ENCODE measurements around the gene PRKG1.

PRKG1 gene

DNA sequence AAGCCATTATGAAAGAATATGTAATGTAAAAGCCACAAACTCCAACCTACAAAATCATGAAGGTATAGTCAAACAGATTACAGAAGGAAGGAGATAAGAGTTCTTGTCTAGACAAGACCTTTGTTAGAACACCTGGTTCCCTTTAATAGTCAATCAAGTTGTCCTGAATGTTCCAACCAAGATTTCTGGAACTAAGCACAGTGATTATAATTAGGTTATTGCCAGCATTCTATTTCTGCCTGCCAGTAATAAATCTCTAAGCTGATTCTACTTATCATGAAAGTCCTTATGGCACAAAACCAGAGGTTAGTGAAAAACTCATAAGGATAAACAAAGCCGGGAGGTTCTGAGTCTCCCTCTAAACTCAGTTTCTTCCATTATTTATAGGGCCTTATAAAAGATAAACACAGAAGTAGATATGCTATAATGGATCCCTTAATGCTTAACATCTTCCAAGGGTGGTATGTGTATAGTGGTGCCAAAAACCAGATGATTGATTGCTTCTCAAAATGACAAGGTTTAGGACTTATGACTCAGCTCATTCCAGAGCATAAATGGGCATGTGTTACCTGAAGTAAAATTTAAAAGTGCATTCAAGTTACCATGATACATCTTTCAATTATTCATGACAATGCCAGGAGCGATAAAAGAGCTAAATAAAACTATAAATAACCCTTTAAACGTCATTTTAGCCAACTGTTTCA, 387.9 kb downstream of the PRKG1 start:
- DNase-seq = no peak

- DNase-seq = no peak
Measured at GRCh38 chr10:51468424-51468823, 394.1 kb downstream of the PRKG1 start.

DNA sequence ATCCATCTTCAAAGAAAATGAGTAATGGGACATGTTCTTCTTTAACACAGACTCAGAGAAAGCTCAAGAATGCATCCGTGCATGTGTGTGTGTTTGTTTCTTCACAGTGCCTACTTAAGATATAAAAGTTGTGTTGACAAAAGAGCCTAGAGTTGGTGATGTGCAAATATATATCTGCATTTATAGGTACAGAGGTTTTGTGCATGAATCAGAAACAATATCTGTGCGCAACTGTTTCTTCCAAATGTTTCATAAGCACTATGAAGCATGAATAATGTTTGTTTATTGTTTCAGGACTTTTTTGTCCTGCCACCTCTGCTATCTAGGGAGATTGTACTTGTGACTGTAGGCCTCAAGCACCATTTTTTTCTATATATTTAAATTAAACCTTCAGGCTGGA, 395.4 kb downstream of the PRKG1 start:
- DNase-seq = no peak

- no peak for DNase-seq
Measured at GRCh38 chr10:51471271-51471670, 397.0 kb downstream of the PRKG1 start.

DNA sequence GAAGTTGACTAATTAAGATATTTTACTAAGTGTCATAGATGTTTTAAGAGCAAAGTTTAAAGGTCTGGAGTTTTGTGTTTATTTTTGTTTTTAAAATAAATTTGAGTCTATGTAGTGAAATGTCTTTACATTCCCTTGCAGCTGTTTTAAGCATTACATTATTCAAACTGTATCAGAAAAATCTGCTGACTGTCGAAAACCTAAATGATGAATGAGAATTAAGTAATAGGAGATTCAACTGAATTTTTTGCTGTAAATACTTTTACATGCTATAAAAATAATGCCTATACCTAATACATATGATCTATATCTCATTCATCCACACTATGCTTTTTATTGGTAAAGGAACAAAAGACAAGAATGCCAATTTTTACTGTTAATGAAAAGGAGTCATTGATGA, 397.9 kb downstream of the PRKG1 start:
- no peak for DNase-seq

DNA sequence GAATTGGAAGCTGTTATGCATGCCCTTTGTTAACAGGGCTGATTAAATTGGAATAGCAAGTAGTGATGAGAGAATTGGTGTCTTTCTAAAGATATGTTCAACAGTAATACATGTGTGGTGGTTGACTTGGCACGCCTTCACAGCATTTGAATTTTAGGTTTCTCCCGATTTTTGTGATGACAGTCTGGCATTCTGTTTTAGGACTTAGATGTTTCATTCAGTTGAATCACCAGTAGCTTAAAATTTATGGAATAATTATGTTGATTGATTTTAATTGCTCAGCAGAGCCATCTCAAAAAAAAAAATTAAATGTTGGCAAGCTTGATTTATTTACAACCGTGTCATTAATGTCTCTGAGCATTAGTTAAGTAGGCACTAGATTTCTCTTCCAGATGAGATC, 405.4 kb downstream of the PRKG1 start:
- no peak for DNase-seq

DNA sequence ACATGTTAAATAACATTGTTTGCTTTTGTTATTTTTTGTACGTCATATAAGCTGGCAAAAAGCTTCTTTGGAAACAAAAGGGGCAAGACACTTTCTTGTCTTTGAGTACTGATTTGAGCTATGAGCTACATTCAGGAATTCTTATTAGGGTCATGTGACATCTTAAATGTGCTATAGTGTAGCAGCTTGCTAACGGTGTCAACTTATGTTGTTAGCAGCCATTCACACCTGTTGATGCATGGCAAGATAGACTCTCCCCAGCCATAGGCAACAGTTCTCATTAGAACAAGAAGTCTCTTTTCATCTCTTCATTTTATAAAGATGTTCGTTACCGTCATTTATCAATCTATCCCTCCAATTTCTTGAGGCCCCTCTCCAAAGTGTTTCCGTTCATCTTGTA, 411.4 kb downstream of the PRKG1 start:
- no peak for DNase-seq

DNA sequence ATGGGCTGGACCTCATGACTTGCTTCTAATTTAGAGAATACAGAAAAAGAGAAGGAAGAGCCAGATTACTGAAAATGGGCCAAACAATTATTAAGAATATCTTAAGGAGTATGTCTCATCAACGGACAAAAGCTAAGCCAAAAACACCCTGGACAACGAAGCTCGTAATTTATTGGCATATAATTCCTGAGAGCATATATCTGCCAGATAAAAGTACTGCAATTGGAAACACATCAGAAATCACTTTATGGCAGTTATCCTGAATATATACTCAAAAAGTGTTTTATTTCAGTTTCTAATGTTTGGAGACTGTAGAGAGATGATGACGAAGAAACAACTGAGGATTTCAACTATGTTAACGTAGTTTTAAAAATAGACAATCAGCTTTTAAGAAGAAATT, 413.3 kb downstream of the PRKG1 start:
- DNase-seq = no peak

DNA sequence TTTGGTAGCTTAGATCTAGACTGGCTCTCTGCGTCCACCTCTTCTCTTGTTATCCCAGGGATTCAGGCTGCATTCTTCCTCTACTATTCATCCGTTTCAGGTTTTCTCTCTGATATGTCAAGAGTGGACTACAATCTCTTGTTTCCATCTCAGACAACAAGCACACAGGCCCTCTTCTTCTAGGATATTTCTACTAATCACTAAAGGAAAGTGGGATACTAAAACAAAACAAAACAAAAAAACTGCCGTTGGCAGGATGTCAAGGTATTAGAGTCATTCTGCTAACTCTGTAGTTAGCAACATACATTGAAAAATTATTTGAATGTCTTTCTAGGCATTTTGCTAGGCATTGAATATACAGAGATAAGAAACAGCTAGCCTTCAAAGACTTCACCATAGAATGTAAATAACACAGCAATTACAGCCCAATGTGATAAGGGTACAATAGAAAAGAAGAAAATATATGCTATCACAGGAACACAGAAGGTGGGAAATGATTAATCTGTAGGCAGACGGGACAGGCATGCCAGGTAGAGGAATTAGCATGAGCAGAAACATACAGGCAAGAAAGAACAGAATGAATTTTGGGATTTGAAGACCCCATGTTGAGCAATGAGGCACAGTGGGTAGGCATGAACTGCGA, 414.6 kb downstream of the PRKG1 start:
- DNase-seq = no peak

- no peak for DNase-seq
Measured at GRCh38 chr10:51498424-51498823, 424.1 kb downstream of the PRKG1 start.

- DNase-seq = no peak
Measured at GRCh38 chr10:51501396-51501795, 427.1 kb downstream of the PRKG1 start.

- DNase-seq = no peak
Measured at GRCh38 chr10:51502124-51502523, 427.8 kb downstream of the PRKG1 start.

GRCh38 chr10:51503378-51503777, 429.1 kb downstream of the PRKG1 start:
- no peak for DNase-seq

DNA sequence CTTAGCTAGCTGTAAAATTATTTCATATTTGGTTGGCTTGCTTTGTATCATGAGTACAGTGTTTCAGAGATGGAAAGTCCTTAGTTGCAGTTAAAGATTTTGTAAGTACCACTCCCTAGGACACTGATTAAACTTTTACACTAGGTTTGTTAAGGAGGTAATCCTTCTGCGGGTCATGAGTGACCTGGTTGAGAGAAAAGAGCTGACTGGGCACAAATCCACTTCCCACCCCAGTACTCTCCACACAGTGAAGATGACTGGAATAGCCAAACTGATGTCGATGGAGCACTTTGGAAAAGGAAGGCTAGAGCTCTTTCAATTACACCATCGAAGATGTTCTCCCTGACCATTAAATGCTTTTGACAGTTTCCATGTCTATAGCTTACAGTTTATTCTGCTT, 433.2 kb downstream of the PRKG1 start:
- DNase-seq = no peak

GRCh38 chr10:51508156-51508555, 433.9 kb downstream of the PRKG1 start:
- no peak for DNase-seq

DNA sequence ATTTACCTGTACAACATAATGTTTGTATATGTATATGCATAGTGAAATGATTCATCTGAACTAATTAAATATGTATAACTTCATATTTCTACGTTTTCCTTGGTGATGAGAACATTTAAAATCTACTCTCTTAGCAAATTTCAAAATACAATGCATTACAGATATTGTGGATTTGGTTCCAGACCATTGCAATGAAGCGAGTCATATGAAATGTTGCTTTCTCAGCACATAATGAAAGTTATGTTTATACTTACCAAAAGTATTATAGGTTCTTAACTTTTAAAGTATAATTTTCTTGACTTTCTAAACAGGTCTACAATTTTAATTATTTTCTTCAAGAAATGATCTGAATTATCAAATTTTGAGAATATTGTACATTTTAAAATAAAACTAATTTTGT, 435.9 kb downstream of the PRKG1 start:
- no peak for DNase-seq

DNA sequence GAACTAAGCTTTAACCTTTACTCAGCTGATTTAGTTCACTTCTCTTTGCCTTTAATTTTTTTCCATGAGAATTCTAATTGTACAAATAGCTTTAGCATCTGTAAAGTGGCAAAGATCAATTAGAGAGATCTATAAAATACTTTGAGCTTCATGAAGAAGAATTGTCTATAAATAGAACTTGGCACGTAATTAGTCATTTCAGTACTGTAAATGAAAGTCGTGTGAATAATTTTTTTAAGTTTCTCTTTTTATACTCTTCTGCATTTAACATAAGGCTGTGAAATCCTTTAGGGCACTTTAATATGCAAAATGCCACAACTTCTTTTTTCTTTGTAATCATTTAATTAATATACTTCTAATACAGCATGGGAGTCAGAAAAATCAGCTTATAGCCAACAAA, 447.3 kb downstream of the PRKG1 start:
- no peak for DNase-seq

DNA sequence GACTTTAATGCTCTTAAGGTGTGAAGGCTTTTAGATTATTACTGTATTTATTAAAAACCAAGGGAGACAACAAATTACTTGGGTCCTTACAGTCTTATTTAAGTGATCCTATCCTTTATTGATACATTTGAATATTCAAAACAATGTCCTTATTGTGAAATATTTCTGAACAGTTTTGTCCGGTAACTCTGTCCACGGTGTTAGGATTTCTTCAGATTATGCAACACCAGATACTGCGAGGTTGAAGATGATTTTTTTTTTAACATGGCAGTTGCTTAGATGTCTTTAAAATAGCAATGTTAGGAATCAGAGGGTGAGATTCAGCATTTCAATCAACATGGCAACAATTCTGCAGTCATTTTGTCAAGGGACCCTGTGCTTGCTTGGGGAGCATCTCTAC, 448.6 kb downstream of the PRKG1 start:
- no peak for DNase-seq

GRCh38 chr10:51523440-51523839, 449.2 kb downstream of the PRKG1 start:
- DNase-seq = no peak

DNA sequence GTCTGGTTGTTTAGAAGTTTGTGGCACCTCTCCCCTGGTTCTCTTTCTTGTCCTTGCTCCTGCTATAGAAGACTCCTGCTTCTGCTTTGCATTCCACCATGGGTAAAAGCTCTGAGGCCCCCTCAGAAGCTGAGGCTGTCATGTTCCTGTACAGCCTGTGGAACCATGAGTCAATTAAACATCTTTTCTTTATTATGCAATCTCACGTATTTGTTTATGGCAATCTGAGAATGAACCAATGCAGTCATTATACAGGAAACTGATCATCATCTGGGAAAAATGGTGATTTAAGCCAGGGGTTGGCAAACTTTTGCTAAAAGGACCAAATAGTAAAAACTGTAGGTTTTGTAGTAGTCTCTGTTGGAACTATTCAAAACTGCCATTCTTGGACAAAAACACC, 449.8 kb downstream of the PRKG1 start:
- DNase-seq = no peak

DNA sequence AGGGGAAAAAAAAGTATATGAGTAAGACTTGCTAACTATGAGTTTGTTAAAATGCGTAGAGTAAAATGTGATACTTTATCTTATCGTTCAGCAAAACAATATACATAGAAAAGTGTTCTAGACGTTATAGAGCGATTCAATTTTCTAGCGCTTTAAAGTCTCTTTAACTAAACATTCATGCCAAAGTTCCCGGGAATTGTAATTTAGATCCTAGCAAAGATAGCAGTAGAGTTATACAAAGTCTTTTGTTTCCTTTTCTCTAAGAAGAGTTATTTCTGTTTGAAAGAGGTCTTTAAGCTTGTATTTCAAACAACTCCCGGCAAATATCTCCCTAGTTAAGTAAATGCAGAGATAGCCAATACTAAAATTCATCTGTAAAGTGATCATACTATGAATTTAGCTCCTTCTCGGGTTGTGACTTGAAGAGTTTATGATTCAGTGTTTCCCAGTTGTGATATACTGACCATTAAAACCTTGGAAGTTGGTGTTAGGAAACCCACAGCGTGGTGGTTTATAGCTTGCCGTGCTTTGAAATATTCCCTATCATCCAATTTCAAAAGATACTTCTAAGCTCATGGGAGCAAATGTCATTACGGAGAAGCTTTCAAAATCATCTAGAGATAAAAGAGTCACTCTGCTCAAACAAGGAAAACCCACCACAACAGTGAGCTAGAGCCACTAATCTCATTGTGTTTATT, 453.4 kb downstream of the PRKG1 start:
- no peak for DNase-seq

DNA sequence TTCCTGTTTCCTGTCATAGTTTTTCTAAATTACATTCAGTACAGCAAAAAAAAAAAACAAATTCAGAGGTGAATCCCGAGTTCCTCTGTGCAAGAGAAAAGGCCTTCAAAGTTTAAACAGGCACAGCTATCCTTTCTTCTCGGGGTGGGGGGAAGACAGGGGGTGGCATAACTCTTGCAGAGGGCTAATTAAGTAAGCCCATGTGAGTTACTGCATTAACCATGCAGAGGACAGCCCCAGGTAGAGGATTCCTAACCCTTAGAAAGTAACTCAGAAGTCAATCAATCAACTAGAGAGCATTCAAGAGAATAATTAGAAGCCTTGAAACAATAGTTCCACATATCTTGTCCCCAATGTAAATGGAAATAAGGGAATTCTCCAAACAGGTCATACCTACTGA, 454.2 kb downstream of the PRKG1 start:
- no peak for DNase-seq

DNA sequence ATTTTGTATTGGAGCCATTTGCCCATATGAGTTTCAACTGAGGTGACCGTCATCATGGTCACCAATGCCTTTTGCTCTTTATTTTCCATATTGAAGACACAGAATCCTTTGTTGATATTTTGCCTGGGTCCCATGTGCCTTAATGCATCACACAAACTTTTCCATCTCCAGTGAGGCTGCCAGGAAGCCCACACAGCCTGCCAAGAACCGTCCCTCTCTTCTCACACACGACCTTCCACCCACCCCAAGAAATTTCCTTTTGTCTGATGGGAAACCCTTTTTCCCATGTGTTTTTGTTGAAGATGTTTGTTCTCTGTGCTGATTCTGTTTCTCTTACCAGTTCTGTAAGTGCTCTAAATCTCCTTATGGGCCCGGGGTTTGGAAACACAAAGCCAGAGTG, 456.3 kb downstream of the PRKG1 start:
- DNase-seq = no peak

DNA sequence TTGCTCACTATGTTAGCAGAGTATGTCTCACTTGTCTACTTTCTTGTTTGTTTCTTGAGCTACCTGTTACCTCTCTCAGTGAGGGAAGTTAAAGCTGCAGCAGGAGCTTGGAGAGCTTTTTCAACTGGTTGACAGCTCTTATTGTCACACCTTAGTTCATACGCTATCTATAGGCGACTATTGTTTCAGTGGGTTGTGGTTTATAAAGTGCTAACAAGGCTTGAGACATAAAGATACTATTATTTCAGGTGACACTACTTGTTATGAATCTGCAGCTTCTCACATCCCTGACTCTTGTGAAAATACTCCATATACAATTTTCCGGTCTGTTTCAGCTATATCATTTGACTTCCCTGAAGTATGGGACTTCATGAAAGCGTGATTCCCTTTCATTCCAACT, 457.8 kb downstream of the PRKG1 start:
- DNase-seq = no peak

DNA sequence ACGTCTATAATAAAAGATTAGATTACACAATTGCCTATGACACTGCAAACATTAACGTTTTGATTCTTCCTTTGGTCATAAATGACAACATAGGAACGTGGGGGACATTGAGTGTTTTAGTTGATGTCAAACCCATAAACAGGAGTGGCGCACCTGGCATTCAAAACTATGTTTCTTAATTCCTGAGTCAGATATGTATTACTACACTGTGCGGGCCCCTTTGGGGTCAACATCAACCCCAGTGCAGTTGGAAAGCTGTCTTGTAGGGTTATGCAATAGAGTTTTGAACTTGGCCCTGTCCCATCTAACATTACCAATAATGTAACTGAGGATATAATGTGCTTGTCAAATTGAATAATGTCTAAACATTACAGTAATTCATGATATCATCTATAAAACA, 468.6 kb downstream of the PRKG1 start:
- DNase-seq = no peak

Measured in CD4-positive, alpha-beta T cell treated with Interleukin-12 subunit alpha and Interleukin-12 subunit beta, for 1 hour (primary cell).